ENCODE data around the gene RELN.

GRCh38 chr7:103628742-103629141 is 360.7 kb downstream of the RELN start:
- TF ChIP-seq, protein P1, sequence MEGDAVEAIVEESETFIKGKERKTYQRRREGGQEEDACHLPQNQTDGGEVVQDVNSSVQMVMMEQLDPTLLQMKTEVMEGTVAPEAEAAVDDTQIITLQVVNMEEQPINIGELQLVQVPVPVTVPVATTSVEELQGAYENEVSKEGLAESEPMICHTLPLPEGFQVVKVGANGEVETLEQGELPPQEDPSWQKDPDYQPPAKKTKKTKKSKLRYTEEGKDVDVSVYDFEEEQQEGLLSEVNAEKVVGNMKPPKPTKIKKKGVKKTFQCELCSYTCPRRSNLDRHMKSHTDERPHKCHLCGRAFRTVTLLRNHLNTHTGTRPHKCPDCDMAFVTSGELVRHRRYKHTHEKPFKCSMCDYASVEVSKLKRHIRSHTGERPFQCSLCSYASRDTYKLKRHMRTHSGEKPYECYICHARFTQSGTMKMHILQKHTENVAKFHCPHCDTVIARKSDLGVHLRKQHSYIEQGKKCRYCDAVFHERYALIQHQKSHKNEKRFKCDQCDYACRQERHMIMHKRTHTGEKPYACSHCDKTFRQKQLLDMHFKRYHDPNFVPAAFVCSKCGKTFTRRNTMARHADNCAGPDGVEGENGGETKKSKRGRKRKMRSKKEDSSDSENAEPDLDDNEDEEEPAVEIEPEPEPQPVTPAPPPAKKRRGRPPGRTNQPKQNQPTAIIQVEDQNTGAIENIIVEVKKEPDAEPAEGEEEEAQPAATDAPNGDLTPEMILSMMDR (IDR thresholded peaks at IDR 0.05), result no peak
- no peak for TF ChIP-seq POLR2AphosphoS5 (IDR thresholded peaks at IDR 0.05)
